Ecto neural progenitor cell (in vitro differentiated cells): Measurements from ENCODE around the gene LRP3.
A peak's percentile ranks its signal among the peaks of the same experiment; 100 is the strongest.
"Not testable (repeated sequence)": the region's sequence is repeated elsewhere in the genome, so short reads cannot be mapped to it uniquely, and the experiment has no call there.

Experiments used
- DNase-seq: peaks from one replicate; pipeline ENCODE4 v3.0.0-alpha.2; 2018; ENCODE audit warnings: low spot score

LRP3 gene

GRCh38 chr19:33202546-33203507, 8.7 kb downstream of the LRP3 start:
- DNase-seq: no peak

- no peak for DNase-seq
Observed at GRCh38 chr19:33203529-33203928, 9.4 kb downstream of the LRP3 start.

- DNase-seq: no peak
Observed at GRCh38 chr19:33204136-33204973, 10.2 kb downstream of the LRP3 start.

GRCh38 chr19:33205110-33205509, 11.0 kb downstream of the LRP3 start:
- no peak for DNase-seq

GRCh38 chr19:33205531-33206260, 11.6 kb downstream of the LRP3 start:
- no peak for DNase-seq

GRCh38 chr19:33206261-33207039, 12.3 kb downstream of the LRP3 start:
- no peak for DNase-seq

- DNase-seq: no peak
Observed at GRCh38 chr19:33207040-33207620, 13.0 kb downstream of the LRP3 start.

GRCh38 chr19:33207903-33208302, 13.8 kb downstream of the LRP3 start:
- no peak for DNase-seq

GRCh38 chr19:33208371-33208895, 14.3 kb downstream of the LRP3 start:
- no peak for DNase-seq

- DNase-seq: no peak
Observed at GRCh38 chr19:33208904-33209849, 15.0 kb downstream of the LRP3 start.

GRCh38 chr19:33209850-33210230, 15.7 kb downstream of the LRP3 start:
- DNase-seq: not testable (repeated sequence)

GRCh38 chr19:33210266-33210940, 16.3 kb downstream of the LRP3 start:
- DNase-seq: no peak

- no peak for DNase-seq
Observed at GRCh38 chr19:33211794-33212435, 17.8 kb downstream of the LRP3 start.

- DNase-seq: no peak
Observed at GRCh38 chr19:33212436-33213172, 18.5 kb downstream of the LRP3 start.

- DNase-seq: peak; percentile 72
Observed at GRCh38 chr19:33214596-33214995, 20.5 kb downstream of the LRP3 start.

- no peak for DNase-seq
Observed at GRCh38 chr19:33215438-33216197, 21.5 kb downstream of the LRP3 start.

- no peak for DNase-seq
Observed at GRCh38 chr19:33216198-33216830, 22.2 kb downstream of the LRP3 start.
